ENCODE measurements around the gene STON2. TPM values are rescaled to one million over a fixed set of nuclear protein-coding genes. Genes with fewer than 3 reads are reported as not detected.

STON2 gene
- total and polyA plus RNA-seq, 2 of the 8 experiments (the other 6 are each of a cell fraction or from before 2014, with no cell fraction given), result 8.9 to 50.0 TPM

DNA sequence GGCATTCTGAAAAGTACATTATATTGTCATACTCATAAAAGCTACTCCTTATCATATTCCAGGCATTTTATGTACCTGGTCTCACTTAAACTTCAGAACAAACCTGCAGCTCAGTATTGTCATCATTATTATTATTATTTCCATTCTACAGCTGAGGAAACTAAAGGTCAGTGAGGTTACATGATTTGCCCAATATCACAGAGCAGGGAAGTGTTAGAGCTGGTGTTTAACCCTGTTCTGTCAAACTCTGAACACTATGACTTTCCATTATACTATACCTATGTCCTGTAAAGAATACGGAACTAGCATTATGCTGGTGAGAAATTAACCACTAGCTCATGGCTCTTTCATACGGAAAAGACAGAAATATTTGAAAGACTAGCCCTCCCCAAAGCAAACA, 56.4 kb downstream of the STON2 start:
- no peaks in the 10 kb centered on the region; a peak in 1 of 7 replicates for H3K4me1 ChIP-seq (replicated peaks in 1 of 4; ENCODE audit: control insufficient read depth in 3 of 4, insufficient read depth in 4 of 4, low read length in 3 of 4)
- no peak overlapping the region for H3K14ac ChIP-seq (ENCODE audit: insufficient read length)
- no peak overlapping the region for H3K18ac ChIP-seq (ENCODE audit: extremely low read depth, low read length)
- FAIRE-seq, result no peak
- H2BK5ac ChIP-seq (ENCODE audit: low read depth, low read length), result no peak overlapping the region
- no peaks in the 10 kb centered on the region for H3K9me3 ChIP-seq (ENCODE audit: insufficient read depth in 2 of 2, low read depth in 1 of 2, low read length in 1 of 2)
- peaks cover 2% of the 10 kb centered on the region; the same call in 1 of the 2 replicates for H3K79me1 ChIP-seq (ENCODE audit: low read depth, low read length)
- no peak overlapping the region for H3K23ac ChIP-seq (ENCODE audit: insufficient read length)
- no peak overlapping the region for H2AFZ ChIP-seq (ENCODE audit: low read length)
- 89% methylated on average over 2 of the region's 2 CpGs; no CpG with 5 or more reads in 1 of the 2 experiments for WGBS, 2 experiments (ENCODE audit: extremely low coverage in 1 of 2, insufficient coverage in 1 of 2, insufficient read length in 1 of 2, insufficient replicate concordance in 2 of 2, low coverage in 1 of 2, low lambda C conversion rate in 2 of 2, missing lambda C conversion rate in 1 of 2)
- no peak overlapping the region for H2AK5ac ChIP-seq (ENCODE audit: low read depth, low read length)
- no peak overlapping the region for H2BK120ac ChIP-seq (replicated peaks; ENCODE audit: low read depth, low read length)
- H3K4ac ChIP-seq (replicated peaks; ENCODE audit: insufficient read length, low read depth, low read length), result no peak overlapping the region
- H3K27ac ChIP-seq (ENCODE audit: low read depth, low read length), result no peak overlapping the region
- no peak overlapping the region for H4K91ac ChIP-seq (replicated peaks; ENCODE audit: insufficient read length, low read length)
- H3K36me3 ChIP-seq (ENCODE audit: control insufficient read depth in 2 of 4, insufficient read depth in 4 of 4, low read length in 3 of 4), result no peaks in the 10 kb centered on the region
- H3K4me3 ChIP-seq (ENCODE audit: extremely low read depth in 1 of 4, insufficient read depth in 2 of 4, low read depth in 3 of 4, low read length in 4 of 4), result no peak overlapping the region
- ChIA-PET CTCF (ENCODE audit: partially characterized antibody) (interaction anchor here (1.9 kb wide), 1 partner anchor 9 kb away, joined by 6 read pairs; no protein-coding TSS in a partner anchor), POLR2A (ENCODE audit: partially characterized antibody) (no interaction called here)
- no peak overlapping the region for H2BK15ac ChIP-seq (ENCODE audit: low read length)
- H2BK20ac ChIP-seq (ENCODE audit: low read length), result no peak overlapping the region
- H4K8ac ChIP-seq (ENCODE audit: extremely low read depth, insufficient read depth, low read length), result no peak overlapping the region
- H3K56ac ChIP-seq (replicated peaks; ENCODE audit: insufficient read length, low read depth, low read length), result no peak overlapping the region
- DNase-seq (ENCODE audit: low read depth in 1 of 2, low spot score in 2 of 2), result no peak
- H4K20me1 ChIP-seq (replicated peaks in 1 of 2; ENCODE audit: control insufficient read depth in 1 of 2, insufficient read depth in 2 of 2, low read length in 2 of 2), result no peaks in the 10 kb centered on the region
- H3K27me3 ChIP-seq (replicated peaks in 1 of 4; ENCODE audit: control insufficient read depth in 3 of 4, extremely low read depth in 1 of 4, insufficient read depth in 3 of 4, low read length in 3 of 4), result no peaks in the 10 kb centered on the region
- no peak overlapping the region for H3K9ac ChIP-seq (replicated peaks in 1 of 4; ENCODE audit: extremely low read depth in 1 of 4, low read depth in 3 of 4, low read length in 3 of 4)
- H3K79me2 ChIP-seq (ENCODE audit: control insufficient read depth in 1 of 2, insufficient read depth in 2 of 2, low read length in 2 of 2), result peaks cover 0 to 22% of the 10 kb centered on the region in 2 experiments; a peak in 2 of 4 replicates
- no peak overlapping the region for H2BK12ac ChIP-seq (ENCODE audit: low read depth, low read length)
- H3K23me2 ChIP-seq (ENCODE audit: low read depth, low read length), result no peaks in the 10 kb centered on the region
- no peak overlapping the region for H3K4me2 ChIP-seq (ENCODE audit: insufficient read depth in 1 of 2, low read depth in 2 of 2, low read length in 2 of 2)
- no peak overlapping the region for H4K5ac ChIP-seq (ENCODE audit: insufficient read length, low read depth, low read length)

Measured in H1 (cell line).